NCI-H1417 treated with DMSO at 0.1 percent for 48 hours (cell line): ENCODE measurements around the gene TRIM6.
"Not testable (repeated sequence)": the region's sequence is repeated elsewhere in the genome, so short reads cannot be mapped to it uniquely, and the experiment has no call there.

Experiments used
- DNase-seq: peaks from one replicate; lab custom pipeline; 2025; lab: John Stamatoyannopoulos, UW

TRIM6 gene

GRCh38 chr11:5604896-5605295 lies 8.5 kb downstream of the TRIM6 start:
- no peak for DNase-seq

- DNase-seq = no peak
These were observed 9.4 kb downstream of the TRIM6 start for GRCh38 chr11:5605849-5606248.

DNA sequence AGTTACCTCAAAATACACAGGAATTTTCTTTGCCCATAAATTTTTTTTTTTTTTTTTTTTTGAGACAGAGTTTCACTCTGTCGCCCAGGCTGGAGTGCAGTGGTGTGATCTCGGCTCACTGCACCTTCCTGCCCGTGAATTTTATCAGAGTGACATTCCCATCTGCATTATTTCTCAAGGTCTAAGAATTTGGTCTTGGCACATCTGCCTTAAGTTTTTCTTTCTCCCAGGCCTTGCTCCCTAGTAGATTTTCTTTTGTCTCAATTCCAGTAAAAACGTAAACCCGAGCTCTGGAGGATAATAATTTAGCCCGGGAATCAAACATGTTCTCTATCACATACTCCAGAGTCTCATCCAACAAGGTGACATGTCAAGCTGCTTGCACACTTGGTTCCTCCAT lies 12.4 kb downstream of the TRIM6 start:
- no peak for DNase-seq

DNA sequence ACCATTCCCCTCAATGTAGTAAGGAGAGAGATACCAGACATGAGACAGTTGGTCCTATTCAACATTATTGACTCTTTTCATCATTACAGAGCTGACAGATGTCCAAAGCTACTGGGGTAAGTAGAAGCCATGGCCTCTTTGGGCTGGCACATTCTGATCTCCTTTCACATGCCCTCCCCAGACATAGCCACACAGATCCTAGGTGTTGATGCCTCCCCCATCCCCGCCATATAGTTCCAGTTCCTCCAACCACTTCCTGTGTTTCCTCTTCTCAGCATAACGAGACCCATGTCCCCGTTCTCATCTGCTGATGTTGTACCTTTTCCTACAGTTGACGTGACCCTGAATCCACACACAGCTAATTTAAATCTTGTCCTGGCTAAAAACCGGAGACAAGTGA lies 14.0 kb downstream of the TRIM6 start:
- DNase-seq = no peak

DNA sequence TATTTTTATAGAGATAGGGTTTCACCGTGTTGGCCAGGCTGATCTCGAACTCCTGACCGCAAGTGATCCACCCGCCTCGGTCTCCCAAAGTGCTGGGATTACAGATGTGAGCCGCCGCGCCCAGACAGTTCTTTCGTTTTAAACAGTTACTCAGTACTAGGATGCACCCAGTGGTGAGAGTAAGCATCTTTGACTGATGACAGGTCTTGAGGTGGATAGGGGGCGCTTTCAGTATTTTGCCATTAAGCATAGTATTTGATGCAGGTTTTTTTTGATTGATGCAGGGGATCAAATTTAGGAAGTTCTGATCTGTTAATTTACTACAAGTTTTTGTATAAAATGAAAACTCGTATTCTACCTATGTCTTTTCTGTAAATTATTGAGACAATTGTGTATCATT lies 15.2 kb downstream of the TRIM6 start:
- no peak for DNase-seq

DNA sequence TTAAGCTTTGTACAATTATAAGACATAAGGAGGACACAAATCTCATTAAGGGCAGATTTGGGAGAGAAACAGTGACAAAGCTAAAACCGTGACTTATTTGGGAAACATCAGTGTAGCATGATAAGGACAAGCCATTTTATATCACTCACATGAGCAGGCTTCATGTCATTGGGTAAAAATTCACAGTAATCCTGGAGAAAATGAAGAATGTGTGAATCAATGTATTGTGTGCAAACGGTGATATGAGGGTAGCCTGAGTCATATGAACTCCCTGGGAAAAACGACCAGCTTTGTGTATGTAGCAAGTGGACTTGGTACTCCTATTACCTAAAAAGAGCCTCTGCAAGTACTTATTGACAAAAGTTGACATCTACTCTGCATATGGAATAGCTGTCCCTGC lies 22.4 kb downstream of the TRIM6 start:
- no peak for DNase-seq

DNA sequence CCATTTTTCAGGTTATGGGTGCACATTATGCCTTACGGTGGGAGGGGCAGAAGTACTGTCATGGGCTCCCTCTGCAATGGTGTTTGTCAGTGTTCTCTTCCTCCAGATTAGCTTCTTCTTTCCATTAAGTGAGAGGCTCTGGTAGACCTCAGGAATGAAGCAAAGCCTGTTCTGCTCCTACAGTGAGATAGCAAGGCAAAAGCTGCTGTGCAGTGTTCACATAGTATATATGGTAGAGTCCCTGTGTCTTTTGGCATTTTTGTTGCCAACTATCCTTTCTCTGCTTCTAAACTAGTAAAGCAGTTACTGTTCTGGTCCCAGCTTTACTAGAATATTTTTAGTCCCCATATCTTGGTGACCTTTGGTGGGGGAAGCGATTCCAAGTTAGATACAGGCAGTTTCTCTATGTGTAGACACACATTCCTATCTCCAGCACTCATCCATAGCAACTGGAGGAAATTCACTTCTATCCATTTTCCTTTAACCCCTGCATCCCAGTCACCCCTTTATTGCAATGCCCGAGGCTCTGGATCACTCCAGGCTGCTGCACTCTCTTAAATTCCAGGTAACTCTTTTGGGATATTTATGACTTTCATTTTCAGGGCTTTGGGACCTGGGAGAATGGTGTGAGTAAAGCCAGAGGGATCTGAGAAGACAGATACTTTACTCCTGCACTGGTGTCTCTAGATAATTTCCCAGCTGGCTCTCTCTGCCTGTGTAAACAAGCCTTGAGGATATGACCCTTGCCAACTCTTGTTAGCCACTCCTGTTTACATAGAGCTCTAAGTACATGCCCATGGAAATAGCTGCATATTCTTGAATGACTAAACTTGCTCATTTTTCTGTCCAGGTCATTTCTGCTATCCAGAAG lies 24.4 kb downstream of the TRIM6 start:
- no peak for DNase-seq

GRCh38 chr11:5621580-5621979 lies 25.1 kb downstream of the TRIM6 start:
- DNase-seq = no peak

- no peak for DNase-seq
These were observed 26.4 kb downstream of the TRIM6 start for GRCh38 chr11:5622802-5623201.

- DNase-seq = no peak
These were observed 28.2 kb downstream of the TRIM6 start, which contains the start of gene TRIM34 for GRCh38 chr11:5624489-5625279. TRIM34 (plus strand) TSS chr11:5625001; CDS start chr11:5632332, 7,331 bp downstream.

DNA sequence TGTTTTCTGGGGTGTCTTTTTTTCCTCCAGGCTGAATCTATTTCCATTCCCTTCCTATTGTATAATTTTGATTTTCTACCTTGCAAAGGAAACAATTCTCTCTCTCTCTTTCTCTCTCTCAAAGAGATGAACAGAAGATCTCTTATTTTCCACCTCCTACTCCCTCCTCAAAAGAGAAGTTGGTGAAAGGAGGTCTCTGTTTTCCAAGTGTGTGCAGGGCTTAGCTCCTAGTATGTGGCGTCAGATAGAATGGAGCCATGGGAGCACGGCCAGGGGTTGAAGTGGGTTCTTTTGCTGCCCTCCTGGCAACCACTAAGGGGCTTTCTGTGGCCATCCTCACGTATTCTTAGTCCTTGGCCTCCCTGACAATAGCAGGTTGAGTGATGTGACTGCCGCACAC lies 28.8 kb downstream of the TRIM6 start:
- DNase-seq = no peak

GRCh38 chr11:5626196-5626595 lies 29.8 kb downstream of the TRIM6 start:
- DNase-seq = no peak

GRCh38 chr11:5631417-5631816 lies 35.0 kb downstream of the TRIM6 start:
- no peak for DNase-seq

GRCh38 chr11:5631969-5632635 lies 35.7 kb downstream of the TRIM6 start:
- no peak for DNase-seq

- DNase-seq = no peak
These were observed 43.5 kb downstream of the TRIM6 start for GRCh38 chr11:5639953-5640352.

GRCh38 chr11:5643585-5643984 lies 47.1 kb downstream of the TRIM6 start:
- DNase-seq = no peak

DNA sequence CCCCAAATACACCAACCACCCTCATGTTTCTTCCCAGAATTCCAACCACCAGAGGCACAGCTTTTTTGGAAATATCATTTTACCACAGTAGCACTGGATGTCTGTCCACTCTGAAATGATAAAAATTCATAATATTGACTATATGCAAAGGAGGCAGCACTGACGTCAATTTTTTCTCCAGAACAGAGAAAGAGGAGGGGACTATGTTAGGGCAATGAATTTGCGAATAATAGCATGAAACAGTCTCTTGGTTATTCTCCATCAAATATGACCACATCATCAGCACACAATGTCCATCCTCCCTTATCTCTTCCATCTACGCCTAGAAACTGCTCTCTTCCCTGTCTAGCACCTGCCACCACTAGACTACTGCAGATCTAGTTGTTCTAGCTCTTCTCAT lies 49.7 kb downstream of the TRIM6 start:
- DNase-seq = no peak

- DNase-seq = no peak
These were observed 59.0 kb downstream of the TRIM6 start for GRCh38 chr11:5655474-5655873.

DNA sequence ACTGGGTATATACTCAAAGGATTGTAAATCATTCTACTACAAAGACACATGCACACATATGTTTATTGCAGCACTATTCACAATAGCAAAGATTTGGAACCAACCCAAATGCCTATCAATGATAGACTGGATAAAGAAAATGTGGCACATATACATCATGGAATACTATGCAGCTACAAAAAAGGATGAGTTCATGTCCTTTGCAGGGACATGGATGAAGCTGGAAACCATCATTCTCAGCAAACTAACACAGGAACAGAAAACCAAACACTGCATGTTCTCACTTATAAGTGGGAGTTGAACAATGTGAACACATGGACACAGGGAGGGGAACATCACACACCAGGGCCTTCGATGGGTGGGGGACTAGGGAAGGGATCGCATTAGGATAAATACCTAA lies 60.5 kb downstream of the TRIM6 start:
- not testable (repeated sequence) for DNase-seq

DNA sequence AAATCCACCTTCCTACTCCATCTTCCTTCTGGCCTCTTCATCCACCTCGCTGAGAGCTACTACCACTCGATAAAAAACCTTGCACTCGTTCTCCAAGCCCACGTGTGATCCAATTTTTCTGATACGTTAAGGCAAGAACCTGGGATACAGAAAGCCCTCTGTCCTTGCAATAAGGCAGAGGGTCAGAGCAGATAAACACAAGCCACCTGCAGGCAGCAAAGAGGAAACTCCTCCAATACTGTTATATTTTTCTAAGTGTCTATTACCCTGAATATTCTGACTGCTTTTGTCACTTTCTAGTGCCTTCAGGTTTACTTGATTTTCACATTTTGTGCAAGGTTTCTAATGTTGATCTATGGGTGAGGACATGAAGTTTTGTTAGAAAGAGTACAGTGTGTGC lies 61.9 kb downstream of the TRIM6 start:
- no peak for DNase-seq
